ENCODE measurements around the gene QPCT.

GRCh38 chr2:37367310-37367709, 22.9 kb downstream of the QPCT start:
- no peak for TF ChIP-seq CTCF (conservative IDR thresholded peaks at IDR 0.05; ENCODE audit: low read depth, low read length)
- TF ChIP-seq EZH2 (IDR thresholded peaks at IDR 0.05; ENCODE audit: borderline replicate concordance, low read depth, low read length, poor library complexity, severe bottlenecking) = no peak

Measured in A673 (cell line).